ENCODE measurements around the gene ADCY2. TPM values are rescaled to one million over a fixed set of nuclear protein-coding genes. Genes with fewer than 3 reads are reported as not detected.

Gene ADCY2
- total RNA-seq, 1 experiment from 2014 or later, result 31.3 TPM

DNA sequence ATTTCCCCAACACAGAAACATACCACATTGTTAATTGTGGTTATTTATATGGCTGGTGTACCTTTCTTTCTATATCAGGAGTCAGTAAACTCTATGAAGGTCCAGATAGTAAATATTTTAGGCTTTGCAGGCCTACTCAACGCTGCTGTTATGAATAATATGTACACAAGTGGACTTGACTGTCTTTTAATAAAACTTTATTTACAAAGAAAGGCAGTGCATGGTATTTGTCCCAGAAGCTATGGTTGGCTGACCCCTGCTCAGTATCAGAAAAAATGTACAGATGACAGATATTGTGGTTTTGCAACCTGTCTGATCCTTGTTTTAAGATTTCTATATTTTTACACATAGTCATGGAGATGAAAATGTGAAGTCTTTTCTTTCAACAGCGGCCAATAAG is 478.7 kb downstream of the ADCY2 start:
- WGBS (ENCODE audit: extremely low coverage, insufficient read length, low lambda C conversion rate), result no CpG with 5 or more reads among the region's 2 CpGs
- no peak overlapping the region for H3K4me2 ChIP-seq (ENCODE audit: insufficient read depth, insufficient read length, low read length)
- no peak overlapping the region for H2BK5ac ChIP-seq (ENCODE audit: insufficient read length, low read length)
- H2BK120ac ChIP-seq (ENCODE audit: low read depth, low read length, poor library complexity, severe bottlenecking), result no peak overlapping the region
- H3K79me2 ChIP-seq (ENCODE audit: insufficient read depth, low read length), result peaks cover 20% of the 10 kb centered on the region
- H3K4me1 ChIP-seq (ENCODE audit: insufficient read depth, low read length), result no peaks in the 10 kb centered on the region
- H3K27me3 ChIP-seq (ENCODE audit: insufficient read depth, low read length), result no peaks in the 10 kb centered on the region
- no peak overlapping the region for H3K23ac ChIP-seq (ENCODE audit: insufficient read length, low read depth, low read length)
- Mint-ChIP-seq H3K27ac (no peak overlapping the region), H3K27me3 (ENCODE audit: low read depth) (no peaks in the 10 kb centered on the region), H3K9me3 (no peaks in the 10 kb centered on the region), H3K36me3 (ENCODE audit: insufficient read depth in 1 of 3, low read depth in 3 of 3) (peaks cover 20 to 78% (median 65%) of the 10 kb centered on the region in 3 experiments), H3K4me3 (no peak overlapping the region), H3K4me1 (peaks cover 10 to 11% of the 10 kb centered on the region in 2 experiments; a peak in 3 of 4 replicates)
- no peak overlapping the region for H4K5ac ChIP-seq (ENCODE audit: insufficient read length, low read depth, low read length)
- H3K23me2 ChIP-seq (ENCODE audit: insufficient read length, low read depth, low read length, poor library complexity, severe bottlenecking), result peaks cover 3% of the 10 kb centered on the region
- H2AFZ ChIP-seq (ENCODE audit: low read length), result no peak overlapping the region
- no peak overlapping the region for H2BK20ac ChIP-seq (ENCODE audit: low read depth, low read length, poor library complexity, severe bottlenecking)
- no peak overlapping the region for H4K91ac ChIP-seq (ENCODE audit: insufficient read length, low read depth, low read length)
- DNase-seq, result no peak
- no peak overlapping the region for H2AK5ac ChIP-seq (ENCODE audit: insufficient read length, low read length)
- H2BK15ac ChIP-seq (ENCODE audit: low read depth, low read length), result no peak overlapping the region
- H2BK12ac ChIP-seq (ENCODE audit: insufficient read length, low read depth, low read length), result no peak overlapping the region
- H3K9me3 ChIP-seq (ENCODE audit: control insufficient read depth, low read depth, low read length), result no peaks in the 10 kb centered on the region
- H4K8ac ChIP-seq (replicated peaks; ENCODE audit: insufficient read length, low read depth, low read length), result no peak overlapping the region
- H3K14ac ChIP-seq (ENCODE audit: insufficient read depth, low read length), result no peak overlapping the region
- H3K4ac ChIP-seq (ENCODE audit: low read depth, low read length), result no peak overlapping the region
- no peak overlapping the region for H3K56ac ChIP-seq (ENCODE audit: insufficient read length, low read depth, low read length)
- H3K79me1 ChIP-seq (ENCODE audit: insufficient read depth, low read depth, low read length, poor library complexity, severe bottlenecking), result peaks cover 4% of the 10 kb centered on the region
- no peak overlapping the region for H3T11ph ChIP-seq (ENCODE audit: low read length)
- no peak overlapping the region for H3K18ac ChIP-seq (ENCODE audit: insufficient read length, low read depth, low read length)
- no peak for TF ChIP-seq CTCF (conservative IDR thresholded peaks at IDR 0.05)
- H3K9ac ChIP-seq (ENCODE audit: extremely low read depth, insufficient read length, low read length), result no peak overlapping the region
- H4K20me1 ChIP-seq (ENCODE audit: control insufficient read depth, insufficient read depth, insufficient read length), result no peaks in the 10 kb centered on the region
- no peak overlapping the region for H3K27ac ChIP-seq (ENCODE audit: insufficient read length, low read depth, low read length)

All from H9 (cell line).